WTC11 (cell line): ENCODE data around the gene CCDC201.

Experiments
- FOXJ3 ChIP-seq: sonication (generic); formaldehyde crosslinking; IDR thresholded peaks from 2 replicates; pipeline ENCODE4 v1.9.0; 2021; ENCODE audit warnings: missing genetic modification reagents, mild to moderate bottlenecking, borderline replicate concordance
- TF ChIP-seq, protein P1 (sequence below): fragments of 200-600 bp; IDR thresholded peaks from 2 replicates; pipeline ENCODE4 v1.8.0; 2022; ENCODE audit warnings: antibody characterized with exemption
- TF ChIP-seq, protein P2 (sequence below): sonication (generic); formaldehyde crosslinking; IDR thresholded peaks from 2 replicates; pipeline ENCODE4 v1.8.0; 2022; ENCODE audit warnings: mild to moderate bottlenecking, missing genetic modification reagents
- TF ChIP-seq, protein P3 (sequence below): fragments of 250-450 bp; sonication (Bioruptor Pico); IDR thresholded peaks from 2 replicates; pipeline ENCODE4 v1.9.0; 2021; ENCODE audit warnings: mild to moderate bottlenecking, borderline replicate concordance
- TF ChIP-seq, protein P4 (sequence below): sonication (generic); formaldehyde crosslinking; IDR thresholded peaks from 2 replicates; pipeline ENCODE4 v1.8.1; 2023; ENCODE audit warnings: mild to moderate bottlenecking, missing genetic modification reagents, moderate library complexity
- TF ChIP-seq, protein P5 (sequence below): sonication (generic); formaldehyde crosslinking; IDR thresholded peaks from 2 replicates; pipeline ENCODE4 v1.8.0; 2022; ENCODE audit warnings: mild to moderate bottlenecking, missing genetic modification reagents
- TF ChIP-seq, protein P6 (sequence below): sonication (generic); formaldehyde crosslinking; IDR thresholded peaks from 2 replicates; pipeline ENCODE4 v1.8.0; 2022; ENCODE audit warnings: mild to moderate bottlenecking, missing genetic modification reagents

DNA sequence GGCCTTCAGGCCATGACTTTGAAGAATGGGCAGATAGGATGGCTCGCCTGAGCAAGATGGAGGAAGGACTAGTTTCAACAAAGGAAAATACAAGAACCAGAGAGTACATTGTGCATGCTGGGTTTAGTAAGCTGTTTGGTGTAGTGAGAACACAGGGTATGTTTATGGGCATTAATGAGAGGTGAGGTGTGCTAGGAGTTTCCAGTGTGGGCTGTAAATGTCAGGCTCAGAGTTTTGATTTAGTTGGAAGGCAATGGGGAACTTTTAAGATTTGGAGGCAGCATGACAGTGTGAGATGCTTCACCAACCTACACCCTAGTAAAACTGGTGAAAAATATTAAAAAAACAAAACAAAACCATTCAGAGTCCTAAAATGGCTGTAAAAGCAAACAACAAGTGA is 28.7 kb upstream of the CCDC201 start:
- TF ChIP-seq FOXJ3 (CRISPR knock-in tag) = no peak
- TF ChIP-seq, protein P1, sequence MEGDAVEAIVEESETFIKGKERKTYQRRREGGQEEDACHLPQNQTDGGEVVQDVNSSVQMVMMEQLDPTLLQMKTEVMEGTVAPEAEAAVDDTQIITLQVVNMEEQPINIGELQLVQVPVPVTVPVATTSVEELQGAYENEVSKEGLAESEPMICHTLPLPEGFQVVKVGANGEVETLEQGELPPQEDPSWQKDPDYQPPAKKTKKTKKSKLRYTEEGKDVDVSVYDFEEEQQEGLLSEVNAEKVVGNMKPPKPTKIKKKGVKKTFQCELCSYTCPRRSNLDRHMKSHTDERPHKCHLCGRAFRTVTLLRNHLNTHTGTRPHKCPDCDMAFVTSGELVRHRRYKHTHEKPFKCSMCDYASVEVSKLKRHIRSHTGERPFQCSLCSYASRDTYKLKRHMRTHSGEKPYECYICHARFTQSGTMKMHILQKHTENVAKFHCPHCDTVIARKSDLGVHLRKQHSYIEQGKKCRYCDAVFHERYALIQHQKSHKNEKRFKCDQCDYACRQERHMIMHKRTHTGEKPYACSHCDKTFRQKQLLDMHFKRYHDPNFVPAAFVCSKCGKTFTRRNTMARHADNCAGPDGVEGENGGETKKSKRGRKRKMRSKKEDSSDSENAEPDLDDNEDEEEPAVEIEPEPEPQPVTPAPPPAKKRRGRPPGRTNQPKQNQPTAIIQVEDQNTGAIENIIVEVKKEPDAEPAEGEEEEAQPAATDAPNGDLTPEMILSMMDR = no peak
- TF ChIP-seq, protein P2, sequence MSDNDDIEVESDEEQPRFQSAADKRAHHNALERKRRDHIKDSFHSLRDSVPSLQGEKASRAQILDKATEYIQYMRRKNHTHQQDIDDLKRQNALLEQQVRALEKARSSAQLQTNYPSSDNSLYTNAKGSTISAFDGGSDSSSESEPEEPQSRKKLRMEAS (CRISPR knock-in tag) = no peak
- TF ChIP-seq, protein P3, sequence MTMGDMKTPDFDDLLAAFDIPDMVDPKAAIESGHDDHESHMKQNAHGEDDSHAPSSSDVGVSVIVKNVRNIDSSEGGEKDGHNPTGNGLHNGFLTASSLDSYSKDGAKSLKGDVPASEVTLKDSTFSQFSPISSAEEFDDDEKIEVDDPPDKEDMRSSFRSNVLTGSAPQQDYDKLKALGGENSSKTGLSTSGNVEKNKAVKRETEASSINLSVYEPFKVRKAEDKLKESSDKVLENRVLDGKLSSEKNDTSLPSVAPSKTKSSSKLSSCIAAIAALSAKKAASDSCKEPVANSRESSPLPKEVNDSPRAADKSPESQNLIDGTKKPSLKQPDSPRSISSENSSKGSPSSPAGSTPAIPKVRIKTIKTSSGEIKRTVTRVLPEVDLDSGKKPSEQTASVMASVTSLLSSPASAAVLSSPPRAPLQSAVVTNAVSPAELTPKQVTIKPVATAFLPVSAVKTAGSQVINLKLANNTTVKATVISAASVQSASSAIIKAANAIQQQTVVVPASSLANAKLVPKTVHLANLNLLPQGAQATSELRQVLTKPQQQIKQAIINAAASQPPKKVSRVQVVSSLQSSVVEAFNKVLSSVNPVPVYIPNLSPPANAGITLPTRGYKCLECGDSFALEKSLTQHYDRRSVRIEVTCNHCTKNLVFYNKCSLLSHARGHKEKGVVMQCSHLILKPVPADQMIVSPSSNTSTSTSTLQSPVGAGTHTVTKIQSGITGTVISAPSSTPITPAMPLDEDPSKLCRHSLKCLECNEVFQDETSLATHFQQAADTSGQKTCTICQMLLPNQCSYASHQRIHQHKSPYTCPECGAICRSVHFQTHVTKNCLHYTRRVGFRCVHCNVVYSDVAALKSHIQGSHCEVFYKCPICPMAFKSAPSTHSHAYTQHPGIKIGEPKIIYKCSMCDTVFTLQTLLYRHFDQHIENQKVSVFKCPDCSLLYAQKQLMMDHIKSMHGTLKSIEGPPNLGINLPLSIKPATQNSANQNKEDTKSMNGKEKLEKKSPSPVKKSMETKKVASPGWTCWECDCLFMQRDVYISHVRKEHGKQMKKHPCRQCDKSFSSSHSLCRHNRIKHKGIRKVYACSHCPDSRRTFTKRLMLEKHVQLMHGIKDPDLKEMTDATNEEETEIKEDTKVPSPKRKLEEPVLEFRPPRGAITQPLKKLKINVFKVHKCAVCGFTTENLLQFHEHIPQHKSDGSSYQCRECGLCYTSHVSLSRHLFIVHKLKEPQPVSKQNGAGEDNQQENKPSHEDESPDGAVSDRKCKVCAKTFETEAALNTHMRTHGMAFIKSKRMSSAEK (CRISPR knock-in tag) = no peak
- TF ChIP-seq, protein P4, sequence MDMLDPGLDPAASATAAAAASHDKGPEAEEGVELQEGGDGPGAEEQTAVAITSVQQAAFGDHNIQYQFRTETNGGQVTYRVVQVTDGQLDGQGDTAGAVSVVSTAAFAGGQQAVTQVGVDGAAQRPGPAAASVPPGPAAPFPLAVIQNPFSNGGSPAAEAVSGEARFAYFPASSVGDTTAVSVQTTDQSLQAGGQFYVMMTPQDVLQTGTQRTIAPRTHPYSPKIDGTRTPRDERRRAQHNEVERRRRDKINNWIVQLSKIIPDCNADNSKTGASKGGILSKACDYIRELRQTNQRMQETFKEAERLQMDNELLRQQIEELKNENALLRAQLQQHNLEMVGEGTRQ (CRISPR knock-in tag) = no peak
- TF ChIP-seq, protein P5, sequence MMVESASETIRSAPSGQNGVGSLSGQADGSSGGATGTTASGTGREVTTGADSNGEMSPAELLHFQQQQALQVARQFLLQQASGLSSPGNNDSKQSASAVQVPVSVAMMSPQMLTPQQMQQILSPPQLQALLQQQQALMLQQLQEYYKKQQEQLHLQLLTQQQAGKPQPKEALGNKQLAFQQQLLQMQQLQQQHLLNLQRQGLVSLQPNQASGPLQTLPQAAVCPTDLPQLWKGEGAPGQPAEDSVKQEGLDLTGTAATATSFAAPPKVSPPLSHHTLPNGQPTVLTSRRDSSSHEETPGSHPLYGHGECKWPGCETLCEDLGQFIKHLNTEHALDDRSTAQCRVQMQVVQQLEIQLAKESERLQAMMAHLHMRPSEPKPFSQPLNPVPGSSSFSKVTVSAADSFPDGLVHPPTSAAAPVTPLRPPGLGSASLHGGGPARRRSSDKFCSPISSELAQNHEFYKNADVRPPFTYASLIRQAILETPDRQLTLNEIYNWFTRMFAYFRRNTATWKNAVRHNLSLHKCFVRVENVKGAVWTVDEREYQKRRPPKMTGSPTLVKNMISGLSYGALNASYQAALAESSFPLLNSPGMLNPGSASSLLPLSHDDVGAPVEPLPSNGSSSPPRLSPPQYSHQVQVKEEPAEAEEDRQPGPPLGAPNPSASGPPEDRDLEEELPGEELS (CRISPR knock-in tag) = no peak
- TF ChIP-seq, protein P6, sequence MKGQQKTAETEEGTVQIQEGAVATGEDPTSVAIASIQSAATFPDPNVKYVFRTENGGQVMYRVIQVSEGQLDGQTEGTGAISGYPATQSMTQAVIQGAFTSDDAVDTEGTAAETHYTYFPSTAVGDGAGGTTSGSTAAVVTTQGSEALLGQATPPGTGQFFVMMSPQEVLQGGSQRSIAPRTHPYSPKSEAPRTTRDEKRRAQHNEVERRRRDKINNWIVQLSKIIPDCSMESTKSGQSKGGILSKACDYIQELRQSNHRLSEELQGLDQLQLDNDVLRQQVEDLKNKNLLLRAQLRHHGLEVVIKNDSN = no peak
